Stimulated activated CD8-positive, alpha-beta memory T cell treated with anti-CD3 and anti-CD28 coated beads, Interleukin-7, amount 100 ng/mL, for 1 hour (primary cell): ENCODE results near the gene SMIM27.

ENCODE experiments used
- DNase-seq, 2 donors: peaks; one replicate each; pipeline ENCODE4 v3.0.0-alpha.2; 2020; ENCODE audit warnings: low read depth in 2 of 2

The SMIM27 gene

GRCh38 chr9:32554591-32554990 lies 2.5 kb downstream of the SMIM27 start:
- DNase-seq = no peak

GRCh38 chr9:32558408-32558934 lies 6.3 kb downstream of the SMIM27 start:
- no peak for DNase-seq

- no peak for DNase-seq
Measured at GRCh38 chr9:32565967-32566366, 13.8 kb downstream of the SMIM27 start.

DNA sequence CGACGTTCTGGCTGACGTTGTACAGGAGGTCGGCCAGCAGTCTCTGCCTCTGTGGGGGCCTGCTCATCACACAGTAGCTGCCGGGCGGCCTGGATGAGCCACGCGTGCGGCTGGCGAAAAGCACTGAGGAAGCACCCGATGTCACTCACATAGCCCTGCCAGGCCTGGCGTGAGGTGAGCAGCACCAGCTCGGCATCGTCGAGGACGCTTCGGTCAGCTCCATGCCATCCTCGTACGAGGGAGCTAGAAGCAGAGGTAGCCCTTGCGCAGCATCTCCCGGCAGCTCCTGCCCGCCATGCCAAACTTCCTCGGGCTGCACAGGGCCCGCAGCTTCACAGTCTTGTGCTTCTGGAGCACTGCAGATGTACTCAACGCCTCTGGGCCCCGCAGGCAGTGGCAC lies 14.6 kb downstream of the SMIM27 start:
- no peak for DNase-seq

- no peak for DNase-seq
Measured at GRCh38 chr9:32570262-32570661, 18.1 kb downstream of the SMIM27 start.

GRCh38 chr9:32571969-32572899 lies 20.1 kb downstream of the SMIM27 start:
- DNase-seq = peak; percentile 43 to 48

- DNase-seq = peak; percentile 95 to 96
Measured at GRCh38 chr9:32572900-32573523, 20.9 kb downstream of the SMIM27 start, which contains the start of gene NDUFB6. Gene NDUFB6, minus strand, starts transcription at chr9:32573159. Its CDS starts 99 bp downstream, at chr9:32573060.

DNA sequence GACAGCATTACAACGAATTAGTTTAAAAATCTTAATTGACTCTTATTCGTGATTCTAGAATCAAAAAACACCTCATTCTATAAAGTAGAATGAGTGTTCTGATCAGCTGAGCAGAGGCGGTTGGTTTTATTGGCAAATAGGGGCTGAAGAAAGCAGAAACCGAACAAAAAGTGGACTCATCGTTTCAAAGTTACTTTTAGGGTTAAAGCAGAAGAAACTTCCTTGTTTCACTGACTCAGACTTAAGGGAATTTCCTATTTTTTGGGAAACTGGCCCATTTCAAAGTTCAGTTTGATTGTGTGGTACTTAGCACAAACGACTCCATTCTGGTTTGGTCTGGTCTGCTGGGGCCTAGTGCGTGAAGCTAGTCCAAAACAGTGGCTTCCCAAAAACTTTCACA lies 21.7 kb downstream of the SMIM27 start:
- no peak for DNase-seq

GRCh38 chr9:32574858-32575257 lies 22.7 kb downstream of the SMIM27 start:
- DNase-seq = no peak

- DNase-seq = no peak
Measured at GRCh38 chr9:32577316-32577715, 25.2 kb downstream of the SMIM27 start.

DNA sequence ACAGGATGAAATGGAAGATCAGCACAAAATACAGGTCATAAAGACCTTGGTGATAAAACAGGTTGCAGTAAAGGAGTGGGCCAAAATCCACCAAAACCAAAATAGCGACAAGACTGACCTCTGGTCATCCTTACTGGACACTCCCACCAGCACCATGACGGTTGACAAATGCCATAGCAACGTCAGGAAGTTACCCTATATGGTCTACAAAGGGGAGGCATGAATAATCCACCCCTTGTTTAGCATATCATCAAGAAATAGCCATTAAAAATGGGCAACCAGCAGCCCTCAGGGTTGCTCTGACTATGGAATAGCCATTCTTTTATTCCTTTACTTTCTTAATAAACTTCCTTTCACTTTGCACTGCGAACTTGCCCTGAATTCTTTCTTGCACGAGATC lies 26.8 kb downstream of the SMIM27 start:
- no peak for DNase-seq

DNA sequence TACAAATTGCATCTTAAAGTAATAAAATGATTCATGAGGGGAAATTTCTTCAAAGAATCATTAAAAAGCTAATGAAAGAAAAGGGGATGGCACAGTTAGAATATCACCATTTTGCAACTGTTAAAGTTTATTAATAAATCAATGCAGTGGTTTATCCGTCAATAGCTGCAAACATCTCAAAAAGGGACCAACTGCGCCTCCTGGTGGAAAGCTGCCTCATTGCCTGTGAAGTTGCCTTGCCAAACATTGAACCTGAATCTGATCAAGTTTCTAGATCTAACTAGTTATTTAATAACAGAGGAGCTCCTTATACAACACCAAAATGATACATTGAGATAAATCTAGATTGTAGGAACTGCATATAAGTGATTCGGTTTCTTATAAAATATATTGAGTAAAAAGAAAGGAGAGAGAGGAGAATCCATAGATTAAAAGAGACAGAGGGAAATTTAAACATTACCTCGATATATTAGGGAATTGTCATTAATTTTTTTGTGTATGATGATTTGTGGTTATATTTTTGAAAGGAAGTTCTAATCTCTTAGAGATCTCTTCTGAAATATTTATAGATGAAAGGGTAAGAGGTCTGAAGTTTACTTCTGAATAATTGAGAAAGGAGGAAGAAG lies 27.7 kb downstream of the SMIM27 start:
- DNase-seq = peak; percentile 50 to 76

DNA sequence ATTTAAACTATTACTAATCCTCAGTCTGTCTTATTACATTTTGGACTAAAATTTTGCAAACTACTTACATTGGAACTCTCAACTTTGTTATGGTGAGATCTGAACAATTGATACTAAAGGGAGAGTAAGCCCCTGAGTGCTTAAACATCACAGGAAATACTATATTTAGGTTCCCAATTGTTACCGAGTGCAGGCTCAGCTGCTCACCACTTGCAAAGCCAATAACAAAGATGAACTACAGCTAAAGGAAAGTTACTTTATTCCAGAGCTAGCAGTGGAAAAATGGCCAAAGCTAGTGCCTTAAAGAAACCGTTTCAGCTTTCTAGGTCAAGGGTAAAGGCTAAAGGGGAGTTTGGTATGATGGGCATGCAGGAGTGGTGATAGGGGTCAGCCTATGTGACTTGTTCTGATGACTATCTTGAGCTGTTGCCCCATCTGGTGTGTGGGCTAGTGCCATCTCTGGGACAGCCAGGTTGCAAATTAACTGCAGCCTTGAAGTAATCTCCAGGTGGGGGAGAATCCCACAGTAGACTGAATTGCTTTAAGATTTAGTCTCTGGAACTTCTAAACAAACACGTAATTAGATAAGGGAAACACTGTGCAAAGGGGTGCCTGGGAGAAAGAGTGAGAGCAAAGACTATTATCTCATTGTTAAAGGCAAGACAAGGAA lies 28.6 kb downstream of the SMIM27 start:
- no peak for DNase-seq

GRCh38 chr9:32581512-32582143 lies 29.5 kb downstream of the SMIM27 start:
- DNase-seq = no peak

- DNase-seq = no peak
Measured at GRCh38 chr9:32584784-32585183, 32.7 kb downstream of the SMIM27 start.

- no peak for DNase-seq
Measured at GRCh38 chr9:32587901-32588300, 35.8 kb downstream of the SMIM27 start.

GRCh38 chr9:32589083-32589723 lies 37.1 kb downstream of the SMIM27 start:
- DNase-seq = no peak

GRCh38 chr9:32590476-32590875 lies 38.3 kb downstream of the SMIM27 start:
- no peak for DNase-seq

DNA sequence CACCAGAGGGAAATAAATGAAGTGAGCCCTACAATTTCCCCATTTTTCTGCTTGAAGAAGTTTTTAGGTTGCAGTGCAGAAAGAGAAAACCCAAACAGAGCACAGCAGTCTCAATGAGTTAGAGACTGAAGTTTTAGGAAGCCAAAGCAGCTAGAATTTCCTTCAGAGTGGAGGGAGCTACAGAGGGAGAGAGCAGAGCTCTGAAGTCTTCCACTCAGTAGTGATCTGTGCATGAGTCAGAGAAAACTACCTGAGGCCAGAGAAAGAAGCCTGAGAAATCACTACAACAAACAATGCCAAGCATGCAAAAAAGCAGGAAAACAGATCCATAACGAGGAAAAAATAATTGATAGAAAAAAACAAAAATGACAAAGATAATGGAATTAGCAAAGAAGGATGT lies 38.8 kb downstream of the SMIM27 start:
- DNase-seq = no peak

DNA sequence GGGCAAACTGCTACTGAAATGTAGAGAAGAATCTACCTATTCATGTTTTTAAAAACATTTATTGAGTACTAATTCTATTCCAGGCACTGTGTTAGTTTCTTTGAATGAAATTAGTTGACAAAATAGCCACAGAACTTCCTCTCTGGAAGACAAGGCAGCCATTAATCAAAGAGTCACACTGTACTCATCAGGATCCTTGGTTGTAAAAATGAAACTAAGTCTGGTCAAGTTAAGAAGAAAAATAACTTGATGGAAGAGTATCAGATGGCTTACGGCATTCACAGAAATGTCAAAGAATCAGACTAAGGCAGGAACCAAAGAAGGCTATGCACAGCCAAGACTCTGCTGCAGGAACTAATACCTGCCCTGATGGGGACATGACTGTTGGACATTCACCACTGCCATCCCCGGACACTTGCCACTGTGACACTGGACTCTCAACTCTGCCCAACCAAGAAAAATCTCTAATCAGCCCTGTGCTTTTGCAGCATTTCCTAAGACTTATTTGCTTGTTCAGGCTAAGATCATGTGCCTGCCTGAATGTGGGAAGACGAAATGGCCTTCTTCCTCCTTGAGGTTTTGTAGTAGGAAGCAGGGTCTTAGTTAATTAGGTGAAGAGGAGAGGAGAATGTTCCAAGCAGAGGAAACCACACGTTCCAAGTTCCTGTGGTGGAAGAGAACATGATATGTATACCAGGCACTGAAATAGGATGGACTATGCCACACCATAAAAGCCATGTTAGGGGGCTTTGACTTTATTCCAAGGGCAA lies 44.2 kb downstream of the SMIM27 start:
- DNase-seq = no peak
